HCT116 (cell line): Measurements from ENCODE around the gene LSM11. TPM values are rescaled to one million over a fixed set of nuclear protein-coding genes. Genes with fewer than 3 reads are reported as not detected.

Source experiments
- ATAC-seq: fragments of 200-7000 bp; cut with Tn5 transposase; 2 replicates; pipeline ENCODE4 v1.9.1; 2020; ENCODE audit warnings: mild to moderate bottlenecking, moderate library complexity
- BruUV-seq: library from RNA; stranded (reverse); fragments of 400-500 nt; replicated peaks from 2 replicates; lab custom pipeline; 2021; lab: Mats Ljungman, UMichigan
- CTCF ChIA-PET: fragments of 300-600 bp; sonication (Branson Sonifier 250); formaldehyde crosslinking; loops from one replicate; lab custom pipeline; 2021; ENCODE audit warnings: antibody characterized with exemption; lab: Charles Lee
- POLR2A ChIA-PET: fragments of 300-600, 350-600 bp; sonication (Branson Sonifier 250); formaldehyde crosslinking; loops from one replicate; lab custom pipeline; 2021; ENCODE audit warnings: antibody characterized with exemption; lab: Charles Lee
- RAD21 ChIA-PET, 2 experiments: fragments of 300-600 bp; sonication (Branson Sonifier 250); formaldehyde crosslinking; loops; one replicate each; lab custom pipeline; 2023; ENCODE audit warnings: low total read pairs in 2 of 2; ENCODE audit not compliant: uncharacterized antibody in 2 of 2, unreplicated experiment in 2 of 2, low non-redundant PET in 1 of 2; lab: Charles Lee
- DNase-seq: peaks from one replicate; pipeline ENCODE4 v3.0.0-alpha.2; 2010; ENCODE audit warnings: low read depth, low spot score
- H2AFZ ChIP-seq: fragments of 200-600 bp; shearing (Covaris generic), sonication (generic); 2 replicates; pipeline ENCODE4 v1.6.1; 2017; ENCODE audit warnings: low read depth, mixed run types, mixed read lengths, antibody characterized with exemption, low read length; ENCODE audit not compliant: poor library complexity, severe bottlenecking
- H3K27ac ChIP-seq: 2 replicates; pipeline ENCODE4 v1.5.1; 2012; ENCODE audit warnings: low read depth, low read length
- H3K27me3 ChIP-seq: fragments of 200-600 bp; sonication (generic); 2 replicates; pipeline ENCODE4 v1.6.1; 2016; ENCODE audit warnings: mixed run types, low read length, mixed read lengths; ENCODE audit not compliant: insufficient read depth
- H3K36me3 ChIP-seq, 2 experiments: fragments of 200-500 bp in 1 of 2; fragments of 200-600 bp in 1 of 2; sonication (Bioruptor generic) in 1 of 2; sonication (generic) in 1 of 2; 2 replicates each; pipeline versions ENCODE4 v1.5.1 to v1.6.1; 2014 to 2016; ENCODE audit warnings: low read length in 2 of 2, inconsistent platforms in 1 of 2, mixed read lengths in 1 of 2, mixed run types in 1 of 2; ENCODE audit not compliant: insufficient read depth in 2 of 2, control insufficient read depth in 1 of 2
- H3K4me1 ChIP-seq, 2 experiments: fragments of 200-600 bp in 1 of 2; sonication (generic) in 1 of 2; 2 replicates each; pipeline versions ENCODE4 v1.5.1 to v1.6.1; 2012 to 2017; ENCODE audit warnings: low read length in 2 of 2, inconsistent platforms in 1 of 2, mild to moderate bottlenecking in 1 of 2, mixed read lengths in 1 of 2, mixed run types in 1 of 2, moderate library complexity in 1 of 2; ENCODE audit not compliant: insufficient read depth in 2 of 2, control insufficient read depth in 1 of 2
- H3K4me2 ChIP-seq: fragments of 200-600 bp; sonication (generic); 2 replicates; pipeline ENCODE4 v1.6.1; 2017; ENCODE audit warnings: mixed run types, low read length, mixed read lengths
- H3K4me3 ChIP-seq, 2 experiments: fragments of 200-600 bp in 1 of 2; sonication (generic) in 1 of 2; replicated peaks in 1 of 2; 2 replicates each; pipeline ENCODE4 v1.5.1; 2011 to 2016; ENCODE audit warnings: low read length in 2 of 2, control low read depth in 1 of 2, low read depth in 1 of 2, mild to moderate bottlenecking in 1 of 2, mixed read lengths in 1 of 2, mixed run types in 1 of 2
- H3K79me2 ChIP-seq: fragments of 200-600 bp; sonication (generic); 2 replicates; pipeline ENCODE4 v1.6.1; 2017; ENCODE audit warnings: mild to moderate bottlenecking, mixed run types, low read length, moderate library complexity, mixed read lengths; ENCODE audit not compliant: insufficient read depth
- H3K9ac ChIP-seq: fragments of 200-600 bp; sonication (generic); 2 replicates; pipeline ENCODE4 v1.6.1; 2016; ENCODE audit warnings: low read length, mixed read lengths
- H3K9me2 ChIP-seq: fragments of 200-600 bp; sonication (generic), shearing (Covaris generic); 2 replicates; pipeline ENCODE4 v1.6.1; 2017; ENCODE audit warnings: mixed run types, mild to moderate bottlenecking, moderate library complexity; ENCODE audit not compliant: insufficient read depth
- H3K9me3 ChIP-seq, 2 experiments: fragments of 200-500 bp in 1 of 2; fragments of 200-600 bp in 1 of 2; sonication (Bioruptor generic) in 1 of 2; sonication (generic) in 1 of 2; 2 replicates each; pipeline ENCODE4 v1.6.1; 2014 to 2017; ENCODE audit warnings: low read length in 2 of 2, mixed read lengths in 2 of 2, inconsistent platforms in 1 of 2, low read depth in 1 of 2, mild to moderate bottlenecking in 1 of 2, mixed run types in 1 of 2, moderate library complexity in 1 of 2; ENCODE audit not compliant: control insufficient read depth in 1 of 2, insufficient read depth in 1 of 2
- H4K20me1 ChIP-seq: fragments of 200-600 bp; sonication (generic), shearing (Covaris generic); 2 replicates; pipeline ENCODE4 v1.6.1; 2017; ENCODE audit warnings: mixed run types, mild to moderate bottlenecking, moderate library complexity; ENCODE audit not compliant: insufficient read depth
- ATF3 ChIP-seq: IDR thresholded peaks from 2 replicates; pipeline ENCODE4 v1.6.1; 2012
- CEBPB ChIP-seq: IDR thresholded peaks from 2 replicates; pipeline ENCODE4 v1.6.1; 2012; ENCODE audit warnings: low read depth
- ELF1 ChIP-seq: IDR thresholded peaks from 2 replicates; pipeline ENCODE4 v1.6.1; 2012; ENCODE audit warnings: low read depth, borderline replicate concordance
- JUND ChIP-seq: IDR thresholded peaks from 2 replicates; pipeline ENCODE4 v1.6.1; 2012
- MAX ChIP-seq: IDR thresholded peaks from 2 replicates; pipeline ENCODE4 v1.6.1; 2012
- POLR2A ChIP-seq: IDR thresholded peaks from 2 replicates; pipeline ENCODE4 v1.7.0; 2011; ENCODE audit warnings: borderline replicate concordance; ENCODE audit not compliant: insufficient read depth, insufficient read length; ENCODE audit errors: extremely low read depth
- POLR2AphosphoS5 ChIP-seq: IDR thresholded peaks from 2 replicates; pipeline ENCODE4 v1.6.1; 2011; ENCODE audit warnings: mild to moderate bottlenecking, low read depth, low read length, moderate library complexity
- RAD21 ChIP-seq: IDR thresholded peaks from 2 replicates; pipeline ENCODE4 v1.6.1; 2012; ENCODE audit warnings: low read depth, mild to moderate bottlenecking
- REST ChIP-seq: IDR thresholded peaks from 2 replicates; pipeline ENCODE4 v1.6.1; 2012; ENCODE audit warnings: low read depth
- SIN3A ChIP-seq: IDR thresholded peaks from 2 replicates; pipeline ENCODE4 v1.6.1; 2012; ENCODE audit warnings: low read depth
- SP1 ChIP-seq: IDR thresholded peaks from 2 replicates; pipeline ENCODE4 v1.6.1; 2012; ENCODE audit warnings: low read depth
- TCF7L2 ChIP-seq: IDR thresholded peaks from 2 replicates; pipeline ENCODE4 v1.7.0; 2011; ENCODE audit warnings: borderline replicate concordance, inconsistent platforms; ENCODE audit not compliant: insufficient read depth, insufficient read length; ENCODE audit errors: extremely low read depth
- YY1 ChIP-seq: IDR thresholded peaks from 2 replicates; pipeline ENCODE4 v1.6.1; 2011; ENCODE audit warnings: low read length, low read depth, moderate library complexity, mild to moderate bottlenecking; ENCODE audit not compliant: insufficient replicate concordance; ENCODE audit errors: extremely low read depth
- ZFX ChIP-seq: fragments of 450-650 bp; IDR thresholded peaks from 2 replicates; pipeline ENCODE4 v1.6.1; 2017
- intact Hi-C: fragments of 100-400 bp; cut with micrococcal nuclease; formaldehyde crosslinking; loops from 2 replicates; pipeline ENCODE4 v1.10.0; 2022
- total RNA-seq: library from RNA; stranded (reverse); gene quantifications from one replicate; pipeline ENCODE4 v1.2.1, GENCODE V29; 2021; ENCODE audit not compliant: unreplicated experiment

Gene LSM11
- total RNA-seq, 1 experiment from 2014 or later: 6.2 TPM

DNA sequence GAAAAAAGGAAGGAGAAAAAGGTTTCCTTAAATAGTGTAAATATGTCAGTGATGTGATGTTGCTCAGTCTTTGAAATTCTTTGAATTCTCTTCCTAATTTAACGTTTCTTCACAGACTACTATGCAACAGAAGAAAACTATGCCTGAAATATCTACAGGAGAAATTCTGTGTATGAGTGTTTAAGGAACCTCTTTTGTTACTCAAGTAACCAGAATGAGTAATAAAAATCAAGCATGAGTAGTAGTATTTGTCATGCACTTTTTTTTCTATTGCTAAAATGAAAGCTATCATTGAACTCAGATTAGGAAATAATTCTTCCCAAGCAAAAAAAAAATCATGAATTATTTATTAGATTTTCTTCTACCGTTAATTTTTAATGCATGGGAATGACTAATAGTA lies 32.6 kb upstream of the LSM11 start:
- Histone ChIP-seq H2AFZ (no peak overlapping the region), H3K9me2 (no peaks in the 10 kb centered on the region), H3K27me3 (no peaks in the 10 kb centered on the region), H3K4me1 (no peaks in the 10 kb centered on the region), H3K4me3 (no peak overlapping the region), H3K9me3 (no peaks in the 10 kb centered on the region), H3K4me2 (no peak overlapping the region), H3K36me3 (no peaks in the 10 kb centered on the region), H3K9ac (no peak overlapping the region), H3K27ac (no peak overlapping the region), H4K20me1 (no peaks in the 10 kb centered on the region), H3K79me2 (no peaks in the 10 kb centered on the region)
- RAD21 ChIA-PET: no interaction called here
- ATAC-seq (no peak), DNase-seq (no peak)
- CTCF ChIA-PET: no interaction called here
- POLR2A ChIA-PET: no interaction called here
- intact Hi-C loops: loop anchor here (10.0 kb wide), 1 partner anchor 236 kb away; no protein-coding TSS in a partner anchor
- BruUV-seq: no TSS peak
- no peak for TF ChIP-seq TCF7L2
- TF ChIP-seq CEBPB: no peak
- no peak for TF ChIP-seq ATF3
- TF ChIP-seq SP1: no peak
- TF ChIP-seq ZFX: no peak
- no peak for TF ChIP-seq MAX
- TF ChIP-seq POLR2A: no peak
- TF ChIP-seq RAD21: no peak
- TF ChIP-seq POLR2AphosphoS5: no peak
- no peak for TF ChIP-seq ELF1
- no peak for TF ChIP-seq JUND
- TF ChIP-seq, all 23 proteins: peak for 0

GRCh38 chr5:157713830-157714595 lies 29.5 kb upstream of the LSM11 start:
- Histone ChIP-seq H3K79me2 (no peaks in the 10 kb centered on the region), H3K27ac (no peak overlapping the region), H3K27me3 (no peaks in the 10 kb centered on the region), H3K9me2 (no peaks in the 10 kb centered on the region), H3K9ac (no peak overlapping the region), H4K20me1 (no peaks in the 10 kb centered on the region), H3K9me3 (no peaks in the 10 kb centered on the region), H2AFZ (no peak overlapping the region), H3K36me3 (no peaks in the 10 kb centered on the region), H3K4me3 (no peak overlapping the region), H3K4me1 (peaks cover 0 to 10% of the 10 kb centered on the region in 2 experiments; a peak in 2 of 4 replicates), H3K4me2 (no peak overlapping the region)
- ChIA-PET CTCF (no interaction called here), RAD21 (no interaction called here), POLR2A (no interaction called here)
- intact Hi-C loops: loop anchor here (10.0 kb wide), 1 partner anchor 239 kb away; no protein-coding TSS in a partner anchor
- no TSS peak for BruUV-seq
- DNase-seq: no peak
- no peak for ATAC-seq
- TF ChIP-seq SIN3A: no peak
- TF ChIP-seq REST: no peak
- no peak for TF ChIP-seq YY1
